GM19035 (cell line): ENCODE results near the gene OR2S2.

ENCODE experiments used
- ATAC-seq: cut with Tn5 transposase; IDR thresholded peaks from one replicate; pipeline ENCODE4 v1.9.1; 2021; ENCODE audit not compliant: unreplicated experiment

OR2S2 gene

GRCh38 chr9:35965011-35965410 lies 7.1 kb upstream of the OR2S2 start:
- ATAC-seq: no peak

DNA sequence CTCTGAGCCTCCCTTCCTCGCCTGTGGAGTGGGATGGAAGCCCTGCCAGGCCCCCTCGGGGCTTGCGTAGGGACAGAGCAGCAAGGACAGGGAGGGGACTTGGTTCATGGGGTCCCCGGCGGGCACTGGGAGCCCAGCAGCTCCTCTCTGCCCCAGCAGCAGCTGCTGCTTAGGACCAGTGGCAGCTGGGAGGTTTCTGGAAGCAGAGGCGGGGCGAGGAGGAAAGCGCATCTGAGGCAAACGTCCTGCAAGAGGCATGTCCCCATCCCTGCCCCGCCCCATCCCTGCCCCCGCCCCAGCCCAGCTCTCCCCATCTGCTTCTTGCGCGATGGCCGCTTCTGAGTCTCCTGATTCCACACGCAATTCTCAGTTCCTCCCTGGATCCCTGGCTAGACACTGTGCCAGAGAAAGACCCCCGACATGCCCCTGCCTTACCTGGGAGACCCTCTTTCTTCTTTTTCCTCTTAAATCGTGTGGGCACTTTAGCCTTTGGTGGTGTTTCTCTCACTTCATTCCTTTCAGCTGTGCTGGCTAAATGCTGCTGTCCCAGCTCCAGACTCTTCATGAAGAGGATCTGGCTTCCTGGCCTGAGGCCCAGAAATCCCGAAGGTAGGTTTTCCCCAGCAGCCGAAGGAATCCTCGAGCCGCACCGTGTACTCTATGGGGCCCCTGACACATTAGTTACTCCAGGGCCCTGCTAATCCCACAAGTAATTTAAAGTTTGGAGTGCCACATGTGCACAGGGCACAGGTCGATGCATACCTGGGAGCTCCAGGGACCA lies 4.4 kb upstream of the OR2S2 start:
- ATAC-seq: no peak

GRCh38 chr9:35960039-35960655 lies 2.2 kb upstream of the OR2S2 start:
- no peak for ATAC-seq

DNA sequence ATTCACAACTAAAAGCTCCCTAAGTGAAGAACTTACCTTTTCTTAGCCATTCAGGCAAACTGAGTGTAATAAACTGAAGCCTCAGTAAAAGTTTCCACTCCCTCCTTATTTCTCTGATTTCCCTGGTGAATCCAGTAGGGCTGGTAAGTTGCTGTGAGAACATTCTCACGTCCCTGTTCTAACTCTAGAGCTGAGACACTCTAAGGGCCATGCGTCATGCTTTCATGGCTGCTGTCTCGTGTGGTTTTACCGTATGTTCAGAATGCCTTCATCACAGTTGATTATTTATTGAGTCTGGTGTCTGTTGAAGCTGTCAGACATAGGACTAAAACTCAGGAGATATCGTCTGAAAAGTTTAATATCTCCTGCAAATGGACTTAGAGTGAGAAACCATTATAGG lies 1.3 kb downstream of the OR2S2 start:
- no peak for ATAC-seq

DNA sequence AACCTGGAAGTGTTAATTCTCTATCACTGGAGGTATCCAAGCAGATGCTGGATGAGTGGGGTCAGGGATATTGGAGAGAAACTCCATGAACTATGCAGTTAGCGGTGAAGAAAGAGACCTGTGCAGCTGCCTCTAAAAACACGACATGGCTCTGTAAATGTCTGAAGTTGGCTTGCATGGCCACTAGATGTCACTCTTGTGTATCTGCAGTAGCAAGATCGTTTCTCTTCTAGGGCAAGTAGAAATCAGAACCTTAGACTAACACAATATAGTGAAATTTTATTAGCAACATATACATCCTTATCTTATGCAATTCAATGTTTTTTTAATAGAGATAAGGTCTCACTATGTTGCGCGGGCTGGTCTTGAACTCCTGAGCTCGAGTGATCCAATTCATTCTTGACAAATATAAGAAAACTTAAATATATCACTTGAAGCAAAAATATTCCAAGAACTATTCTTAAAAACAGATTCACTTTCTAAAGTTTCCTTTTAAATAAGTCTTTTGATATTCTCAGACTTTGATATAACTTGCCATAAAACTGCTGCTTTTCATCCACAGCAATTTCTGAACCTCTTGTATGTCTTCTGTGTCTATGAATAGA lies 2.9 kb downstream of the OR2S2 start:
- no peak for ATAC-seq

- no peak for ATAC-seq
Observed at GRCh38 chr9:35952526-35953191, 5.3 kb downstream of the OR2S2 start.

GRCh38 chr9:35951736-35952135 lies 6.2 kb downstream of the OR2S2 start:
- ATAC-seq: no peak

- ATAC-seq: no peak
Observed at GRCh38 chr9:35948901-35949318, 9.0 kb downstream of the OR2S2 start.

GRCh38 chr9:35948451-35948850 lies 9.5 kb downstream of the OR2S2 start:
- ATAC-seq: no peak

DNA sequence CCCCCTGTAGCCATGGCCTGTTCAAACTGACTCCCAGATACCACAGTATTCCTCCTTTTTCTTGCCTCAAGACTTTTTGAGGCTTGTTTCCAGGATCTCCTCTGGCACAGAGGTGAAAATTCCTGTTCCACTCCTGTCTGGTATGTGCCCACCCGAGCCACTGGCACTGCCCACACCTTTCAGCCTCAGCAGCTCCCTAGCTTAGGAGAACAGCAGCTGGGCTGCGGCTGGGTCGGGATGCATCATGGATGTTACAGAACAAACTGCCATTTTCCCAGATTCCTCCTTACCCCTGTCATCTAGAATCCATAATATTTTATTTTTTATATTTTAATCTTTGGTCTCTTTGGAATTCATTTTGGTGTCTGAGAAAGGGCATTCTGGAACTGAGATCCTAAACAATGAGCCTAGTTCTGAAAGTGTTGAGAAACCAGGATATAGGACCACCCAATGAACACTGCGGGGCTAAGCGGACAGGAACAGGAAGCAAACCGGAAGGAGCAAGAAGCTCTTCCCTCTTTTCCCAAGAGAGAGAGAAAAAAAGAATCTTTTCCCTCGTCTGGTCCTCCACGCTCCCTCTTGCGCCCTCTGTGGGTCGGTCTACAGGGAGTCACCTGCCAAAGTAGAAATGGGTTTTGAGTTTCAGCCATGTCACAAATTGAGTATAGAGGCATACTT lies 12.5 kb downstream of the OR2S2 start:
- ATAC-seq: no peak

DNA sequence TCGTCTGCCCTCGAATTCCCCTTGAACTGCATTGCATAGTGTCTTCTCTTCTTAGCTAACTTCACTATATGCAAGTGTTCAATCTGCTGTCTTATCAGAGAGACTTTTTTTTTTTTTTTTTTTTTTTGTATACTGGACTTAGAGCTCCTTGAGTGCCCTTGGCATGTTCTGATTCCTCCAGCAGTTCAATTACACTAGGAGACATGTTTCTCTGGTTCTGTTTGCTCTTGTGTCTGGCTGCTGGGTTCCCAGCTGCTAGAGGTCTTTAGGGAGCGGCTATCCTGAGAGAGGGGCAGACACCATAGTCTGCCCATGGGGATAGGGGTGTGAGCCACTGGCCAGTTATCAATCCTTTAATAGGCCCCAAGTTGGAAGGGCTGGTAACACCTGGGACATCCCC lies 13.1 kb downstream of the OR2S2 start:
- ATAC-seq: no peak

DNA sequence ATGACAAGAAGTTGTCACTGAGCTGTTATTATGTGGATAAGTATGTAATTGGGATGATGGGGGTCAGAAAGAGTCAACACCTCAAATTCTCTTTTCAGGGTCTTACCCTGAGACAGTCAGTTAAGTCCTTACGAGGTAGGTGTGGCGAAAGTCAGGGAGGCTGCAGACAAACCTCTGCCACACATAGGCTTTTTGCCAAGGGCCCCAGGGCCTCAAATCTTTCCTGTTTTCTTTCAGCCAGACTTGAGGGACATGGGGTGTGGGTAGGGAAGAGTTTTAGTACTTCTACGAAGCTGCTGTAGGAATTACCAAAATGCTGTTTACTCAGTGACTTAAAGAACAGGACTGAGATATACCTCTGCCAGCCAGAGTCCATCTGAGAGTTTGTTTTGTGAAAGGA lies 13.8 kb downstream of the OR2S2 start:
- ATAC-seq: no peak

GRCh38 chr9:35942286-35942685 lies 15.7 kb downstream of the OR2S2 start:
- no peak for ATAC-seq

DNA sequence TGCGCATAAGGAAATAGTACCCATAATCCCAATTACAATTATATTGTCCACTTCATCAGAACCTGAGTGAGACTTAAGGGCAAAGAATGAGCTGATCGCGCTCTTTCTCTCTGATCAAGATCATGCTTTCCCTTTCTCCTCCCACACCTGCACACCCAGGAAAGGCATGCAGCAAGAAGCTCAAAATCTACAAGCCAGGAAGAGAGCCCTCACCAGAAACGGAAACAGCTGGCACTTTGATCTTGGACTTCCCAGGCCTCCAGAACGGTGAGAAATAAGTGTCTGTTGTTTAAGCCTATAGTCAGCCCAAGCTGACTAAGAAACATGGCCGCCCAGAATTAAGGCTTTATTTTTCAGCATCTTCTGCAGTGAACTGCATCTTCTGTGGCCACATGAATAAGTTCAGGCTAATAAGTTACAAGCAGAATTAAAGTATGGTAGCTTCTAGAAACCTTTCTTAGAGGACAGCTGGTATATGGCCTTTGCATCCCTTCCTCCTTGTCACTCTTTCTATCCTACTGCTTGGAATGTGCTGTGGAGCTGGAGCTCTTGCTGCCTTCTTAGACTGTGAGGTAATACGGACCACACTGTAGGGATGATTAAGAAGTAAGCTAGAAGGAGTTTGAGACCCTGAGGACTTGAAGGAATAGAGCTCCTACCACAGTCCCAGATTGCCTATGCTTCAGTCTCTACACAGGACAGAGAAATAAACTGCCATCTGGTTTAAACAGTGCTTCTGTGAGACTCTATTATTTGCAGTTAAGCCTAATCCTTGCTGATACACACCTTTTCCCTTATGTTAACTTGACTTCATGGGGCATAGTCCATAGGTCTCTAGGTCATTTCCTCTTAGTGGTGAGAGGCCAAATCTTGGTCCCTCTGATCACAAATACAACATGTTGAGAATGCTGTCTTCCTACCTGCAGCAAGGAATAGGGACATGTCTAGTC lies 17.2 kb downstream of the OR2S2 start:
- no peak for ATAC-seq

GRCh38 chr9:35939679-35940250 lies 18.2 kb downstream of the OR2S2 start:
- ATAC-seq: no peak

DNA sequence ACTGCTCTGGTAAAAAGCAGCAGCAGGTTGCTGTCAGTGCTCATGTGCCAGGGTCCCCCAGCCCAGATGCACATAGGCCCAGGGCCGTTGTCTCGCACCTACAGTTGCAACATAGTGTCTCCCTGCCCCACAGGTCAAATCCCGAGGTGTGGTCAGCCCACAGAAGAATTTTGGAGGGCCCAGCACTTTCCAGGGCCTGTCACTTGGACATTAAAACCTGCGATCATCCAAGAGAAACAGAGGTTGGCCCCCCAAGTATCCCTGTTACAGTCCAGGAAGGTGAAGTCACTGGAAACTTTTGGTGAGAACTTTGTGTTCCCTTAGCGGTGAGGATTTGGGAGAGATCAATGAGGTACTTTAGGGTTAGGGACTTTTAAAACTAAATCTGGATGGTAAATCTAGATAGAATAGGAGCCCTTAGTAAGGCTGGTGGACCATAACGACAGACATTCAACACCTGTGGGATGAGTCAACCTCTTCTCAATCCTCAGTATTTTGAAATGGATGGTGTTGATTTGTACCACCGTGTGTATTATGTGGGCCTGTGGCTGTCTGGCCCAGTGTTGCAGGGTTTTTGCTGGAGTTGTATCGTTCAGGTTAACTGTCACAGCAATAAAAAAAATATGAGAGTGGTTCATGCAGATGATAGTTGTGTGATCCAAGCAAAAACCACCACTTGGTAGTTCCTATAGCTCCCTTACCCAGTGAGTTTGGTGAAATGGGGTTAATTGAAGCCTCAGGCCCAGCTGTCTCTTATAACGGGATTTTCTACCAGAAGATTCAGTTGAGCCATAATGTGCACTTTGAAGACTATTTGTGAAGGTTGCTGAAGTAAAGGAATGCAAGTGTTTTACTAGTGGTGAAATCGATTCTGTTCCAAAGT lies 19.2 kb downstream of the OR2S2 start:
- ATAC-seq: no peak

GRCh38 chr9:35937227-35937626 lies 20.7 kb downstream of the OR2S2 start:
- ATAC-seq: no peak

GRCh38 chr9:35935755-35936509 lies 22.0 kb downstream of the OR2S2 start:
- ATAC-seq: no peak
